Ovary (tissue), 9 donors: Measurements from ENCODE around the gene KAT6B. TPM values are rescaled to one million over a fixed set of nuclear protein-coding genes. Genes with fewer than 3 reads are reported as not detected.
"Not testable (repeated sequence)": the region's sequence is repeated elsewhere in the genome, so short reads cannot be mapped to it uniquely, and the experiment has no call there.

Source experiments
- DNase-seq, 5 donors: peaks; one replicate each; pipeline ENCODE4 v3.0.0-alpha.2; 2019 to 2020
- H3K27ac ChIP-seq, 2 donors: fragments of 200-600 bp; one replicate each; pipeline versions ENCODE4 v1.5.1 to v1.8.0; 2019 to 2022
- H3K27me3 ChIP-seq: fragments of 200-600 bp; one replicate; pipeline ENCODE4 v1.8.0; 2022
- H3K36me3 ChIP-seq: fragments of 200-600 bp; sonication (generic); one replicate; pipeline ENCODE4 v1.5.1; 2019
- H3K4me1 ChIP-seq: one replicate; pipeline ENCODE4 v1.8.1; 2013; ENCODE audit warnings: mild to moderate bottlenecking, moderate library complexity; ENCODE audit not compliant: insufficient read depth
- H3K4me3 ChIP-seq: fragments of 200-600 bp; sonication (generic); one replicate; pipeline ENCODE4 v1.5.1; 2017
- H3K9me3 ChIP-seq, 2 donors: fragments of 200-600 bp in 1 of 2; sonication (generic) in 1 of 2; one replicate each; pipeline versions ENCODE4 v1.5.1 to v1.8.1; 2013 to 2019; ENCODE audit warnings: mild to moderate bottlenecking in 1 of 2, moderate library complexity in 1 of 2
- CTCF ChIP-seq, 3 donors: fragments of 450-650 bp in 2 of 3; fragments of 200-600 bp in 1 of 3; IDR thresholded peaks; one replicate each; pipeline versions ENCODE4 v1.5.1 to v1.8.0; 2016 to 2022; ENCODE audit warnings: antibody characterized with exemption in 3 of 3, mild to moderate bottlenecking in 1 of 3
- EP300 ChIP-seq: sonication (generic); formaldehyde crosslinking; IDR thresholded peaks from one replicate; pipeline ENCODE4 v1.6.1; 2017; ENCODE audit warnings: antibody characterized with exemption
- POLR2A ChIP-seq: fragments of 450-650 bp; IDR thresholded peaks from one replicate; pipeline ENCODE4 v1.6.1; 2017; ENCODE audit warnings: antibody characterized with exemption, mild to moderate bottlenecking, moderate library complexity
- WGBS, 3 donors: extraction: QIAGEN DNeasy Blood & Tissue Kit in 1 of 3; methylation state at CpG; one replicate each; pipeline versions ENCODE4 v1.1.5 to v1.1.7; 2013 to 2017; 5-methylcytosine and 5-hydroxymethylcytosine counted together
- intact Hi-C, 4 donors: fragments of 100-400 bp; cut with DNase I; formaldehyde crosslinking; loops; one replicate each; pipeline versions ENCODE4 v1.11.0 to v1.15.1; 2022 to 2023
- polyA plus RNA-seq, 2 donors: library from polyadenylated mRNA; stranded (reverse); fragments of 200-250 nt in 1 of 2; fragments of 350-450 nt in 1 of 2; fragmentation: Illumina TruSeq in 1 of 2; extraction: RNeasy Lipid Tissue Mini Kit (QIAGEN cat#74804) in 1 of 2; gene quantifications; one replicate each; pipeline ENCODE4 v1.2.3, GENCODE V29; 2013 to 2014
- total RNA-seq, 7 donors: library from RNA; depleted of rRNA in 2 of 7; stranded (reverse); fragments of >200 nt in 2 of 7; fragmentation: NEBNext Ultra II Directional in 3 of 7; extraction: Animal tissue kit (Norgen Biotek cat#: 25700) in 3 of 7; gene quantifications; one replicate each; pipeline versions ENCODE4 v1.1.0 to v1.2.4, GENCODE V29; 2016 to 2023
- donor health status: DM: no; HTN: no; CAD: no; lungs with moderate emphysema.
- donor health status: DM: no; HTN: no; CAD: no.
- donor health status: Bipolar disorder and iron deficiency.
- donor health status: DM: yes; HTN: yes; CAD: no.
- donor health status: DM: no; HTN: no; CAD: no.
- donor health status: DM: yes; HTN: yes; CAD: no.

The KAT6B gene
- total and polyA plus RNA-seq, 9 donors: 14.9 to 61.6 (median 49.2) TPM

- no peak for DNase-seq
- intact Hi-C loops: no loop called here
- no peak overlapping the region for H3K4me3 ChIP-seq
- no peaks in the 10 kb centered on the region for H3K27me3 ChIP-seq
- no peaks in the 10 kb centered on the region for H3K36me3 ChIP-seq
- 90 to 91% (median 90%) methylated on average over 14 of the region's 14 CpGs for WGBS, 3 donors
- H3K4me1 ChIP-seq: no peaks in the 10 kb centered on the region
- no peak for TF ChIP-seq CTCF (IDR thresholded peaks at IDR 0.05)
- TF ChIP-seq POLR2A: no peak
- TF ChIP-seq EP300: no peak
- H3K27ac ChIP-seq: no peak overlapping the region
- H3K9me3 ChIP-seq: no peaks in the 10 kb centered on the region
Observed at GRCh38 chr10:75050149-75050919, 223.9 kb downstream of the KAT6B start.

GRCh38 chr10:75051308-75051707 lies 224.9 kb downstream of the KAT6B start:
- no peak for TF ChIP-seq CTCF (IDR thresholded peaks at IDR 0.05)
- TF ChIP-seq POLR2A: no peak
- TF ChIP-seq EP300: no peak
- H3K36me3 ChIP-seq: no peaks in the 10 kb centered on the region
- no peaks in the 10 kb centered on the region for H3K9me3 ChIP-seq
- H3K27me3 ChIP-seq: no peaks in the 10 kb centered on the region
- intact Hi-C loops: no loop called here
- H3K27ac ChIP-seq: no peak overlapping the region
- H3K4me3 ChIP-seq: no peak overlapping the region
- no peak for DNase-seq
- H3K4me1 ChIP-seq: no peaks in the 10 kb centered on the region
- 94 to 99% (median 97%) methylated on average over 5 of the region's 5 CpGs for WGBS, 3 donors

- intact Hi-C loops, DNase-seq, H3K27me3 ChIP-seq, H3K4me3 ChIP-seq, H3K9me3 ChIP-seq, H3K4me1 ChIP-seq, H3K36me3 ChIP-seq, H3K27ac ChIP-seq: not testable (repeated sequence)
- WGBS, 3 donors: 87 to 95% (median 93%) methylated on average over 2 of the region's 2 CpGs
Observed at GRCh38 chr10:75055896-75056406, 229.6 kb downstream of the KAT6B start.

GRCh38 chr10:75057680-75058079 lies 231.3 kb downstream of the KAT6B start:
- H3K4me1 ChIP-seq: no peaks in the 10 kb centered on the region
- intact Hi-C loops: no loop called here
- WGBS, 3 donors: 82 to 93% (median 91%) methylated on average over 4 of the region's 4 CpGs
- no peaks in the 10 kb centered on the region for H3K27me3 ChIP-seq
- no peak overlapping the region for H3K4me3 ChIP-seq
- no peak for DNase-seq
- TF ChIP-seq CTCF (IDR thresholded peaks at IDR 0.05) (no peak), POLR2A (no peak), EP300 (no peak)
- H3K27ac ChIP-seq: no peak overlapping the region
- no peaks in the 10 kb centered on the region for H3K9me3 ChIP-seq
- no peaks in the 10 kb centered on the region for H3K36me3 ChIP-seq

GRCh38 chr10:75058161-75058560 lies 231.8 kb downstream of the KAT6B start:
- H3K27me3 ChIP-seq: no peaks in the 10 kb centered on the region
- DNase-seq: no peak
- H3K4me1 ChIP-seq: no peaks in the 10 kb centered on the region
- TF ChIP-seq CTCF (IDR thresholded peaks at IDR 0.05) (no peak), EP300 (no peak), POLR2A (no peak)
- no peaks in the 10 kb centered on the region for H3K36me3 ChIP-seq
- no peak overlapping the region for H3K4me3 ChIP-seq
- WGBS, 3 donors: 63 to 90% (median 86%) methylated on average over 10 of the region's 10 CpGs
- no peaks in the 10 kb centered on the region for H3K9me3 ChIP-seq
- intact Hi-C loops: no loop called here
- H3K27ac ChIP-seq: no peak overlapping the region
